GM12878 (cell line): ENCODE measurements around the gene USP10. TPM values are rescaled to one million over a fixed set of nuclear protein-coding genes. Genes with fewer than 3 reads are reported as not detected.

ENCODE experiments used
- ATAC-seq: fragments of 200-7000 bp; cut with Tn5 transposase; 3 replicates; pipeline ENCODE4 v1.9.1; 2020; ENCODE audit warnings: mild to moderate bottlenecking, moderate library complexity
- BruUV-seq: library from RNA; stranded (reverse); fragments of 400-500 nt; replicated peaks from 2 replicates; lab custom pipeline; 2021; lab: Mats Ljungman, UMichigan
- CTCF ChIA-PET: fragments of 300-600 bp; sonication (Branson Sonifier 250); formaldehyde crosslinking; extraction: SDS; loops from one replicate; lab custom pipeline; 2021; ENCODE audit warnings: inconsistent platforms; lab: Yijun Ruan, JAX
- POLR2A ChIA-PET: fragments of 350-600 bp; formaldehyde crosslinking; extraction: SDS; loops from one replicate; lab custom pipeline; 2021; ENCODE audit warnings: inconsistent platforms; lab: Charles Lee
- RAD21 ChIA-PET: fragments of 300-600 bp; sonication (Branson Sonifier 250); formaldehyde crosslinking; loops from one replicate; lab custom pipeline; 2023; ENCODE audit warnings: antibody characterized with exemption; ENCODE audit not compliant: unreplicated experiment; lab: Charles Lee
- SMC1A ChIA-PET: fragments of 300-600 bp; sonication (Branson Sonifier 250); formaldehyde crosslinking; loops from one replicate; lab custom pipeline; 2023; ENCODE audit not compliant: unreplicated experiment, uncharacterized antibody; lab: Charles Lee
- DNase-seq: peaks from one replicate; pipeline ENCODE4 v3.0.0-alpha.2; 2011; ENCODE audit warnings: low read depth, low spot score
- FAIRE-seq: peaks from 3 replicates; lab custom pipeline; 2011; peaks lifted over from hg19 to GRCh38; lab: Jason Lieb, UNC
- H2AFZ ChIP-seq: 2 replicates; pipeline ENCODE4 v1.6.0; 2011; ENCODE audit warnings: low read depth, low read length, control low read depth; ENCODE audit not compliant: control insufficient read depth
- H3K27ac ChIP-seq: 2 replicates; pipeline ENCODE4 v1.5.1; 2011; ENCODE audit warnings: control low read depth; ENCODE audit not compliant: control insufficient read depth, insufficient read depth
- H3K27me3 ChIP-seq, 2 experiments: replicated peaks in 1 of 2; 2 replicates each; pipeline versions ENCODE4 v1.6.0 to v1.6.1; 2011; ENCODE audit warnings: low read length in 1 of 2; ENCODE audit not compliant: control insufficient read depth in 2 of 2, insufficient read depth in 2 of 2
- H3K36me3 ChIP-seq, 2 experiments: 2 replicates each; pipeline ENCODE4 v1.5.1; 2011; ENCODE audit warnings: low read length in 1 of 2; ENCODE audit not compliant: control insufficient read depth in 2 of 2, insufficient read depth in 2 of 2
- H3K4me1 ChIP-seq: 2 replicates; pipeline ENCODE4 v1.6.1; 2011; ENCODE audit warnings: mild to moderate bottlenecking, low read length, moderate library complexity, mixed read lengths; ENCODE audit not compliant: control insufficient read depth, insufficient read depth
- H3K4me2 ChIP-seq: 2 replicates; pipeline ENCODE4 v1.6.0; 2011; ENCODE audit warnings: control low read depth; ENCODE audit not compliant: control insufficient read depth, insufficient read depth
- H3K4me3 ChIP-seq: fragments of 200-600 bp; sonication (generic); 2 replicates; pipeline ENCODE4 v1.5.1; 2016
- H3K79me2 ChIP-seq: 2 replicates; pipeline ENCODE4 v1.6.0; 2011; ENCODE audit warnings: low read length; ENCODE audit not compliant: control insufficient read depth, insufficient read depth
- H3K9ac ChIP-seq: 2 replicates; pipeline ENCODE4 v1.8.0; 2011; ENCODE audit warnings: low read length, control low read depth, mixed read lengths; ENCODE audit not compliant: control insufficient read depth, insufficient read depth
- H3K9me3 ChIP-seq: replicated peaks from 3 replicates; pipeline ENCODE4 v1.5.1; 2011; ENCODE audit warnings: mild to moderate bottlenecking, low read length; ENCODE audit not compliant: control insufficient read depth, insufficient read depth
- H4K20me1 ChIP-seq: 2 replicates; pipeline ENCODE4 v1.6.0; 2011; ENCODE audit not compliant: control insufficient read depth, insufficient read depth
- EZH2 ChIP-seq: IDR thresholded peaks from 2 replicates; pipeline ENCODE4 v1.6.1; 2012; ENCODE audit warnings: low read depth, mild to moderate bottlenecking, control low read depth, inconsistent platforms, low read length, borderline replicate concordance; ENCODE audit not compliant: control insufficient read depth
- MEF2B ChIP-seq: fragments of 450-650 bp; IDR thresholded peaks from 2 replicates; pipeline ENCODE4 v1.6.1; 2018; ENCODE audit warnings: mild to moderate bottlenecking, moderate library complexity; ENCODE audit not compliant: partially characterized antibody, poor library complexity, severe bottlenecking
- NR2C2 ChIP-seq: IDR thresholded peaks from 2 replicates; pipeline ENCODE4 v1.6.1; 2011; ENCODE audit warnings: borderline replicate concordance, low read depth; ENCODE audit not compliant: control insufficient read depth, insufficient read length
- RBBP5 ChIP-seq: fragments of 200-600 bp; sonication (generic); conservative IDR thresholded peaks from 2 replicates; pipeline ENCODE4 v1.6.1; 2016
- SIN3A ChIP-seq: IDR thresholded peaks from 2 replicates; pipeline ENCODE4 v1.6.1; 2012; ENCODE audit warnings: low read depth, low read length, improper control_type of control experiment
- SRF ChIP-seq, 2 experiments: IDR thresholded peaks; 2 replicates each; pipeline ENCODE4 v1.6.1; 2011; ENCODE audit warnings: low read depth in 2 of 2, low read length in 2 of 2, mild to moderate bottlenecking in 1 of 2, moderate library complexity in 1 of 2
- WGBS: methylation state at CpG from one replicate; pipeline ENCODE4 v1.1.6; 2016; ENCODE audit warnings: low lambda C conversion rate; ENCODE audit not compliant: insufficient replicate concordance, insufficient coverage; ENCODE audit errors: missing lambda C conversion rate; 5-methylcytosine and 5-hydroxymethylcytosine counted together
- in situ Hi-C: fragments of 300-500 bp; cut with MboI; formaldehyde crosslinking; loops from 9 replicates; pipeline ENCODE4 v1.14.3; 2018; ENCODE audit warnings: mixed read lengths
- intact Hi-C: fragments of 100-400 bp; cut with micrococcal nuclease; formaldehyde crosslinking; loops from one replicate; pipeline ENCODE4 v1.14.2; 2022; ENCODE audit not compliant: unreplicated experiment
- polyA plus RNA-seq, 11 experiments: library from polyadenylated mRNA; depleted of rRNA in 4 of 11; unstranded in 6 of 11; stranded (reverse) in 5 of 11; fragments of >200 nt; fragmentation: Nextera tagmentation in 4 of 11; fragmentation: Illumina TruSeq in 1 of 11; extraction: Ambion mirVana in 4 of 11; extraction: Trizol in 1 of 11; gene quantifications; 1 replicate in 1 of 11; 2 replicates in 10 of 11; pipeline versions ENCODE4 v1.2.1 to v1.2.3, GENCODE V29; 2011 to 2016; ENCODE audit warnings: inconsistent platforms in 2 of 11, missing spikeins in 2 of 11, low read depth in 1 of 11
- total RNA-seq, 4 experiments: library from RNA; depleted of rRNA in 3 of 4; stranded (reverse); fragments of >200 nt in 3 of 4; fragmentation: Illumina TruSeq in 1 of 4; extraction: Trizol in 1 of 4; gene quantifications; 2 replicates each; pipeline versions ENCODE4 v1.2.1 to v1.2.3, GENCODE V29; 2013 to 2021
- TF ChIP-seq, protein P1 (sequence below): fragments of 450-650 bp; IDR thresholded peaks from 2 replicates; pipeline ENCODE4 v1.6.1; 2017; ENCODE audit warnings: mild to moderate bottlenecking
- TF ChIP-seq, protein P2 (sequence below): IDR thresholded peaks from 2 replicates; pipeline ENCODE4 v1.6.1; 2012; ENCODE audit warnings: low read length, inconsistent platforms

USP10 gene
- total and polyA plus RNA-seq, 10 of the 15 experiments (the other 5 are each of a cell fraction or from before 2014, with no cell fraction given), result 46.1 to 160 (median 105) TPM

DNA sequence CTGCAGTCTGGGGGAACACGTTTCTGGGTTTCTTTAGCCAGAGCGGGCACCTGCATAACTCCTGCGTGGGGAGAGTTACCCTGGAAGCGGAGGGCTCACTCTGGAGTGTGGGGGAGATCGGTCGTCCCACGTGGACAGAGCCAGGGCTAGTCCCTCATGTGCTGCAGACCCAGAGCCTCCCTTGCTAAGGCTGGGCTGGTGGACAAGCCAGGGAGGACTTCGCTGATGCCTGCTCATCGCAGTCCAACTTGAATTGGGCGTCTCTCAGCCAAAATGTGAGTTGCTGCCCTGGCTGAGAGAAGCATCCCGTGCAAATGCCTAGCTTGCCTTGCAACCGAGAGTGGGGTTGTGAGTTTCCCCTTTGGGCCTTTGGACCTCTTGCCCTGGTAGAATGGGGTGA lies 121.0 kb downstream of the USP10 start:
- Histone ChIP-seq H4K20me1 (no peaks in the 10 kb centered on the region), H3K4me1 (no peaks in the 10 kb centered on the region), H3K36me3 (no peaks in the 10 kb centered on the region), H2AFZ (no peak overlapping the region), H3K9ac (no peak overlapping the region), H3K4me2 (no peak overlapping the region), H3K27ac (no peak overlapping the region), H3K27me3 (peaks cover 8 to 11% of the 10 kb centered on the region in 2 experiments; a peak in 3 of 4 replicates), H3K9me3 (no peaks in the 10 kb centered on the region; the same call in 2 of the 3 replicates), H3K4me3 (no peak overlapping the region), H3K79me2 (no peaks in the 10 kb centered on the region)
- no peak for DNase-seq
- ChIA-PET POLR2A (no interaction called here), CTCF (interaction anchor here (1.2 kb wide), 2 partner anchors 16 to 150 kb away, joined by 3 read pairs; no protein-coding TSS in a partner anchor), SMC1A (no interaction called here), RAD21 (no interaction called here)
- intact Hi-C loops (no loop called here), in situ Hi-C loops (no loop called here)
- TF ChIP-seq SIN3A, result no peak
- no peak for FAIRE-seq
- no TSS peak for BruUV-seq
- 68% methylated on average over 12 of the region's 12 CpGs for WGBS
- no peak for ATAC-seq

DNA sequence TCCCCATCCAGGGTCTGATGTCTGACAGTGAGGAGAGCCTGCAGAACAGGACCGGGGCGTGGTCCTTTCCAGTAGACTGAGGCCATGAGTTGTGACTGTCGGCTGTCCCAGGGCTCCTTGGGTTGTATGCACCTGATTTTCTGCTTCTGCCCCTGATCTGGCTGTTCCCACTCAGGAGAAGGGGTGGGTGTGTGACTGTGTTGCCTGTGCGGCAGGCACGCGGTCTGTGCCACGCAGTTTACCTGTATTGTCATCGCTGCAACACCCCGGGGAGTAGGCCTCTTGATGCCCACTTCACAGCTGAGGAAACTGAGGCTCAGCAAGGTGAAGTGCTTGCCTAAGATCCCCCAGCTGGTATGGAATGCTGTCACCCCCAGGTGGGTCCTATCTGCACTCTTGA lies 121.4 kb downstream of the USP10 start:
- FAIRE-seq, result no peak
- intact Hi-C loops (no loop called here), in situ Hi-C loops (no loop called here)
- TF ChIP-seq NR2C2 (no peak), MEF2B (no peak), RBBP5 (no peak), SRF (IDR thresholded peaks at IDR 0.05; ENCODE audit: low read depth in 2 of 2, low read length in 2 of 2) (no peak), EZH2 (no peak)
- TF ChIP-seq, protein P1, sequence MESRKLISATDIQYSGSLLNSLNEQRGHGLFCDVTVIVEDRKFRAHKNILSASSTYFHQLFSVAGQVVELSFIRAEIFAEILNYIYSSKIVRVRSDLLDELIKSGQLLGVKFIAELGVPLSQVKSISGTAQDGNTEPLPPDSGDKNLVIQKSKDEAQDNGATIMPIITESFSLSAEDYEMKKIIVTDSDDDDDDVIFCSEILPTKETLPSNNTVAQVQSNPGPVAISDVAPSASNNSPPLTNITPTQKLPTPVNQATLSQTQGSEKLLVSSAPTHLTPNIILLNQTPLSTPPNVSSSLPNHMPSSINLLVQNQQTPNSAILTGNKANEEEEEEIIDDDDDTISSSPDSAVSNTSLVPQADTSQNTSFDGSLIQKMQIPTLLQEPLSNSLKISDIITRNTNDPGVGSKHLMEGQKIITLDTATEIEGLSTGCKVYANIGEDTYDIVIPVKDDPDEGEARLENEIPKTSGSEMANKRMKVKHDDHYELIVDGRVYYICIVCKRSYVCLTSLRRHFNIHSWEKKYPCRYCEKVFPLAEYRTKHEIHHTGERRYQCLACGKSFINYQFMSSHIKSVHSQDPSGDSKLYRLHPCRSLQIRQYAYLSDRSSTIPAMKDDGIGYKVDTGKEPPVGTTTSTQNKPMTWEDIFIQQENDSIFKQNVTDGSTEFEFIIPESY, result no peak
- TF ChIP-seq, protein P2, sequence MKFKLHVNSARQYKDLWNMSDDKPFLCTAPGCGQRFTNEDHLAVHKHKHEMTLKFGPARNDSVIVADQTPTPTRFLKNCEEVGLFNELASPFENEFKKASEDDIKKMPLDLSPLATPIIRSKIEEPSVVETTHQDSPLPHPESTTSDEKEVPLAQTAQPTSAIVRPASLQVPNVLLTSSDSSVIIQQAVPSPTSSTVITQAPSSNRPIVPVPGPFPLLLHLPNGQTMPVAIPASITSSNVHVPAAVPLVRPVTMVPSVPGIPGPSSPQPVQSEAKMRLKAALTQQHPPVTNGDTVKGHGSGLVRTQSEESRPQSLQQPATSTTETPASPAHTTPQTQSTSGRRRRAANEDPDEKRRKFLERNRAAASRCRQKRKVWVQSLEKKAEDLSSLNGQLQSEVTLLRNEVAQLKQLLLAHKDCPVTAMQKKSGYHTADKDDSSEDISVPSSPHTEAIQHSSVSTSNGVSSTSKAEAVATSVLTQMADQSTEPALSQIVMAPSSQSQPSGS, result no peak
- Histone ChIP-seq H4K20me1 (no peaks in the 10 kb centered on the region), H3K36me3 (no peaks in the 10 kb centered on the region), H3K4me2 (no peak overlapping the region), H3K4me3 (no peak overlapping the region), H3K4me1 (no peaks in the 10 kb centered on the region), H3K79me2 (no peaks in the 10 kb centered on the region), H3K9ac (no peak overlapping the region), H2AFZ (no peak overlapping the region), H3K9me3 (no peaks in the 10 kb centered on the region; the same call in 2 of the 3 replicates), H3K27ac (no peak overlapping the region), H3K27me3 (peaks cover 8 to 11% of the 10 kb centered on the region in 2 experiments; a peak in 3 of 4 replicates)
- ChIA-PET CTCF (interaction anchor here (1.0 to 1.2 kb wide), 2 partner anchors 16 to 66 kb away, joined by 3 read pairs; no protein-coding TSS in a partner anchor), POLR2A (no interaction called here), RAD21 (no interaction called here), SMC1A (no interaction called here)
- no TSS peak for BruUV-seq
- no peak for ATAC-seq
- no peak for DNase-seq
- WGBS, result 52% methylated on average over 9 of the region's 9 CpGs
